Measurements from ENCODE around the gene MICA.

MICA gene

DNA sequence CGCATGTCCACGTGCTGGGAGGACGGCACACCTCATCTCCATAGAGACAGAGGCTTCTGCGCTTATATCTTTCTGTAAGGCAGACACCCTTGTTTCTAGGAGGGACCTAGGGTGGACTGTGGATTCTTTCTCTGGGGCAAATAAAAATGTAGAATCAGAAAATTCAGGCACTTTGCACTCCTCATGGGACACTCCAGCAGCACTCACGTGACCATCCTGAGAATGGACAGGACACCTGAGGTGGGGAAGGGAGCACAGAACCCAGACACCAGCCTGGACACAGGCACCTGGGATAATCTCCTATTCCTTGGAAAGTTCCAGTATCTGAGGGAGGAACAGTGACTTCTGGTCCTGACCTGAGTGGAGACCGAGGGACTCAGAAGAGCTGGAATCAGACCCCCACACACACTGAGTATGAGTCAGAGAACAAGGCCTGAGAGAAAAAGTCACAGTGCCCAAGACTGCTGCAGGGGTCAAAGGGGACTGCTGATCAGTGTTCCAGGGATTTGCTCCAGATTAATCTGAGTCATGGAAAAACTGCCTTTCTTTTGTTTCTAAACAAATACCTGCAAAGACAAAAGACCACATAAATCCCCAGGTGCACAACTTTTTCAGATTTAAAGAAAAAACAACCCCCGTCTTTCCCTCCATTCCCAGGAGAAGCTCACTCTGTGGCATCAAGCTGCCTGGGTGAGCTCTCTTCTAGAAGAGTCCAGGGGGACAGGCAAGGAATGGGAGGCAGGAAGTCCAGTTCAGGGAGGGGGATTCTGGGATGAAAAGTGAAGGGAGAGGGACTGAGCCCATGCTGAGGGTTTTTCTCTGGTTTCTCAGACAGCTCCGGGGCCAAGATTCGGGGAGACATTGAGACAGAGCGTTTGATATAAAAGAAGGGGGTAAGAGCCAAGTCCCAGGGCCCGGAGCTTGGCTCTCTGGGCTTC lies 58.9 kb downstream of the MICA start:
- no peak for FAIRE-seq

DNA sequence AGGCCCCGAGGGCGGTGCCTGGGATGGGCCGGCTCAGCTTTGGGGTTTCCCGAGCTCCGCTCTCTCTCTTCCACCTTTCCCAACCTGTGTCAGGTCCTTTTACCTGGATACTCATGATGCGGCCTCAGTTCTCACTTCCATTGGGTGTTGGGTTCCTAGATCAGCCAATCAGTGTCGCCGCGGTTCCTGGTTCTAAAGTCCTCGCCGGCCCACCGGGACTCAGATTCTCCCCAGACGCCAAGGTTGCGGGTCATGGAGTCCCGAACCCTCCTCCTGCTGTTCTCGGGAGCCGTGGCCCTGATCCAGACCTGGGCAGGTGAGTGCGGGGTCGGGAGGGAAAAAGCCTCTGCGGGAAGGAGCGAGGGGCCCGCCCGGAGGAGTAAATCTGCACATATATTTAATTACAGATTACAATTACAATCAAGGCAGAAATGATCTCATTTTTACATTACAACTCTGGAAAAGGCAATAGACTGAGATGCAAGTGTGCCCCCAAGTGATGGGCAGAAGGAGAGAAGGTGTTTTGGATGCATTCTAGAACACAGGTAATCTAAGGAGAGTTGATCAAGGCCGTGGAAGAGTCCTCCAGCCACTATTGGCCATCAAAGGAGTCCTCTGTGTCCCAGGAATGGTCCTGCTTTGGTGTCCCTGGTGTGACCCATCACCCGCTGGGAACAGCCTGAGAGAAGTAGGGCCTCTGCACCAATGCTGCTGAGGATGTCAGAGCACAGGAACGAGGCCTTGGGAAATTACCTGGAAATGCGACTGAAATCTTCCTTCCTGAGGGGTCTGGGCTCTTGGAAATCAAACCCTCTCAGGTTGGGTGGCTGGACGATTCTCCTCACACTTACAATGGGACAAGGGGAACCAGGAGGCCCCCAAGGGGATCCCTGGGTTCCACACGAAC lies 59.8 kb downstream of the MICA start:
- no peak for FAIRE-seq

DNA sequence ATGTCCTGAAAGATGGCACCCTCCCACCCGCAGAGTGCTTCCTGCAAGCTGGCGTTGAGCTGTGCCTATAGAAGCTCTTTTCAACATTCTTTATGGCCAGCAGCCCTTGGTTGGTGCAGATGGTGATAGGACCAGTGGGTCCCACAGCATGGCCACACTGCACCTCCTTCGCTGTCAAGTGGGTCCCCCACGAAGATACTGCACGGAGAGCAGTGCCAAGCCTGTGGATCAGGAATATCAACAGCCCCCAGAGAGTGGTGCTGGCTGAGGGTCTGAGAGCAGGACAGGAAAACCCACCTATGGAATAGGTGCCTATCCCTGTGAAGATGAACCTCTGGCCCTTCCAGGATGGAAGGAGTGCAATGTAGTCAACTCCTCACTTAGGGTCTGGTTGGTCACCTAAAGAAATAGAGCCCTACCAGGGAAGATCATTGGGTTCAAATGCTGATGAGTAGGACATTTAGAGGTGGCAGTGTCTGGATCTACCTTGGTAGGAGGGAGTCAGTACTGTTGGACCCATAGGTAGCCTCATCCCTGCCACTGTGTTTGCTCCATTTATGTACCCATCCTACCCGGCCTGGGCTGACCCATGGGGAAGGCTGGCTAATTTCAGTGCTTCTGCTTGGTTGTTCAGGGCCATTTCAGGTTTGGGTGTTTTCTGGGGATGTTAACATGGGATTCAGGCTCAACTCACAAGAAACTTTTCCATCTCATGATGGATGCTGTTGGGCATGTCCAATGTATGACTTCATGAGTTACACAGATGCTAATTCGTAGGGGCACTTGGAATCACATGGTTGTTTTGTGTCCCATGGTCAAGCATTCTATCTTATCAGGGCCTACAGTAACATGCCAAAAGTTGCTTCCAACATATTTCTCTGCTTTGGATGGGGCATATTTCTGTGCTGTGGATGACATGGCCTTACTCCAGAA lies 61.1 kb downstream of the MICA start:
- FAIRE-seq = no peak

Data from colon (tissue), 2 donors.